NCI-H1105 (cell line): ENCODE results near the gene SWSAP1.
A peak's percentile ranks its signal among the peaks of the same experiment; 100 is the strongest.

Source experiments
- DNase-seq: peaks from one replicate; lab custom pipeline; 2025; lab: John Stamatoyannopoulos, UW

SWSAP1 gene

GRCh38 chr19:11355160-11356073 is 19.0 kb upstream of the SWSAP1 start, which contains the start of gene PLPPR2:
TSS of gene PLPPR2 (plus strand) at chr19:11355432. CDS start at chr19:11357674, 2,242 bp downstream.
- DNase-seq, result peak; percentile 71

GRCh38 chr19:11356074-11356397 is 18.4 kb upstream of the SWSAP1 start:
- no peak for DNase-seq

- no peak for DNase-seq
Measured at GRCh38 chr19:11356676-11357550, 17.6 kb upstream of the SWSAP1 start.

- no peak for DNase-seq
Measured at GRCh38 chr19:11359421-11359820, 15.0 kb upstream of the SWSAP1 start.

- no peak for DNase-seq
Measured at GRCh38 chr19:11361037-11361770, 13.3 kb upstream of the SWSAP1 start.

- no peak for DNase-seq
Measured at GRCh38 chr19:11361771-11362731, 12.4 kb upstream of the SWSAP1 start.

- DNase-seq, result no peak
Measured at GRCh38 chr19:11363881-11364280, 10.6 kb upstream of the SWSAP1 start.

- DNase-seq, result no peak
Measured at GRCh38 chr19:11364296-11364904, 10.1 kb upstream of the SWSAP1 start.

- no peak for DNase-seq
Measured at GRCh38 chr19:11364935-11365334, 9.5 kb upstream of the SWSAP1 start.

- no peak for DNase-seq
Measured at GRCh38 chr19:11365557-11366117, 8.8 kb upstream of the SWSAP1 start.

GRCh38 chr19:11367528-11367927 is 6.9 kb upstream of the SWSAP1 start:
- no peak for DNase-seq

GRCh38 chr19:11370744-11371143 is 3.7 kb upstream of the SWSAP1 start:
- DNase-seq, result no peak

GRCh38 chr19:11373166-11373884 is 1.1 kb upstream of the SWSAP1 start:
- peak; percentile 94 for DNase-seq

- no peak for DNase-seq
Measured at GRCh38 chr19:11373885-11374432, 507 bp upstream of the SWSAP1 start.

- peak; percentile 37 for DNase-seq
Measured at GRCh38 chr19:11375143-11375948, 880 bp downstream of the SWSAP1 start.

GRCh38 chr19:11377237-11377636 is 2.8 kb downstream of the SWSAP1 start:
- no peak for DNase-seq

- DNase-seq, result no peak
Measured at GRCh38 chr19:11377756-11378155, 3.3 kb downstream of the SWSAP1 start.
